GM21381 (cell line): ENCODE results near the gene NAPB.
"Not testable (repeated sequence)": the region's sequence is repeated elsewhere in the genome, so short reads cannot be mapped to it uniquely, and the experiment has no call there.

Experiments used
- ATAC-seq: cut with Tn5 transposase; IDR thresholded peaks from one replicate; pipeline ENCODE4 v1.9.1; 2021; ENCODE audit warnings: mild to moderate bottlenecking, moderate library complexity; ENCODE audit not compliant: unreplicated experiment

Gene NAPB

GRCh38 chr20:23420943-23421931 is at the start of gene NAPB:
NAPB (minus strand) TSS chr20:23421488; CDS start chr20:23421402, 86 bp downstream.
- peak; percentile 96 for ATAC-seq

- ATAC-seq, result not testable (repeated sequence)
These were observed 45.7 kb upstream of the NAPB start for GRCh38 chr20:23466961-23467360.

DNA sequence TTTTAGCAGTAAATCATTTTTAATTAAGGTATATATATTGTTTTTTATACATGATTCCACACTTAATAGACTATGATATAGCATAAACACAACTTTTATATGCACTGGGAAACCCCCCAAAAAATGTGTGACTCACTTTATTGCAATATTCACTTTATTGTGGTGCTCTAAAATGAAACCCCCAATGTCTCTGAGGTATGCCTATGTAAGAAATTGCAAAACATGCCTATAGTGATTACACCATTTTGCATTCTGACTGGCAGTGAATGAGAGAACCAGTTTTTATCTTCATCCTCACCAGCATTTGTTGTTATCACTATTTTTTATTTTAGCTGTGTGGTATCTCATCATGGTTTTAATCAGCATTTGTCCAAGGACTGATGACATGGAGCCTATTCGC is 39.9 kb upstream of the NAPB start:
- ATAC-seq, result no peak

DNA sequence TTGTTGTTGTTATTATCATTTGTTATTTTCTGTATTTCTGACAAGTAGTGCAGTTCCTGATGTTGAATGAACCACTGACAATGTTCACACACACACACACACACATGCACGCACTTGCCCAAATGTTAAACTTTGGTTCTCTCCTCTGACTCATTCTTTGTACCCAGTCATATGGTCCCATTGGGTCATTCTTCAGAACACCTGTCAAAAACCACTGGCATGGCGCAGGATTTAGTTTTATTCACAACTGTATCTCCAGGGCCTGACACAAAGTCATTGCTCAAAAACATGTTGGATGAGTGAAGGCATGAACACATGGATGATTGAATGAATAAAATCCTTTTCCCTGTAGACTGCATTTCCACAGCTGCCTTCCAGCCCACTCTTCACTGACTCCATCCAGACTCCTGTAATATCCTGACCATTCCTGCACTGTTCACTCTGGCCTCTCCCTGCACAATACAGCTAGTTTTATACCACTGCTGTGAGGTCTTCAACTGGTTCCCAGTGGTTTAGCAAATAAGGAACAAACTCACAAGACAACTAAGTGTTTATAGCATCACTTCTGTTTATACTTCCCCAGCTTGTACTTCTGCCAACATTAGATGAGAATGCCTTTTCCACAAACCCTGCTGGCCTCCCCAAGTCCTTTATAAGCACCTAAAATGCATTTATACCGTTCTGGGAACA is 38.3 kb upstream of the NAPB start:
- ATAC-seq, result no peak

- no peak for ATAC-seq
These were observed 35.6 kb upstream of the NAPB start for GRCh38 chr20:23456873-23457272.

- no peak for ATAC-seq
These were observed 35.1 kb upstream of the NAPB start for GRCh38 chr20:23456409-23456808.

- no peak for ATAC-seq
These were observed 34.4 kb upstream of the NAPB start for GRCh38 chr20:23455639-23456038.

- no peak for ATAC-seq
These were observed 33.5 kb upstream of the NAPB start for GRCh38 chr20:23454816-23455215.

- ATAC-seq, result no peak
These were observed 32.6 kb upstream of the NAPB start for GRCh38 chr20:23453549-23454543.

DNA sequence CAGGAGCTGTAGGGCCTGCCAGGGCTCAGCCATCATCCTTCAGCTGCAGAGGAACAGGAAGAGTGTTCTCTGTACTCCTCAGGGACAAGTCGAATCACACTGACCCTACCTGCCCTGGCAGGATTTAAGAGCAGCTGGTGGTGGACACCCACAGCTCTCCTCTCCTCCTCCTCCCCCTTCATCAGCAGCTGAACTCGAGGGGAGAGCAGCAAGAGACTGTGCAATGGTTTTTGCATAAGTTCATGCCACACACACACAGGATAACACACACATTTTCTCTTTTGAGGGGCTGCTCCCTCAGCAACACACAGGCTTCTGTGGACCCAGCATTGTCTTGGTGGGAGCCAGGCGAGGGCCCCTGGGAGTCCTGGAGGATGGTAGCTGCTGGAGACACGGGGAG is 31.5 kb upstream of the NAPB start, which contains the start of gene CST11:
CST11 (minus strand) TSS at position 101 of the 400 bp plus-strand sequence; CDS start at position 36, 65 bp downstream.
- no peak for ATAC-seq

DNA sequence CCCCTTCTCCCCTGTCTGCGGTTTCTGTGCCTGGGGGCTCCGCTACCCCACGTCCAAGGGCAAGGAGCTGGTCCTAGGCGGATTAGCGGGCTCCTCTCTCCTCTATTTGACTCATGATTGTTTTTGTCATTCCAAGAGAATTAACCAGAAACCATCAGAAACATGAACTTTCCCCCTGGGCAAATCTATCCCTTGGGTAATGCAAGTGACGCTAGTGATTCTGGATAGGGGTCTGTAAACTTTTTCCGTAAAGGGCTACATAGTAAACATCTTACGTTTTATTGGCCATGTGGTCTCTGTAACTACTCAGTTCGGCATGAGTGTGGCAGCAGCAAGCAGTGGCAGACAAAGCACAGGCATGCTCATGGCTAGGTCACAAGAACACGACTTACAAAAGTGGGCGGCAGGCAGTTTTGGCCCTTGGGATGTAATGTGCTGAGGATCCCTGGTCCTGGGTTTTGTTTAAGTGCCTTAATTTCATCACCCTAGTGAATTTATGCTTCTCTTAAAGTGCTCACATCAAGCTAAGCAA is 30.7 kb upstream of the NAPB start:
- ATAC-seq, result no peak

DNA sequence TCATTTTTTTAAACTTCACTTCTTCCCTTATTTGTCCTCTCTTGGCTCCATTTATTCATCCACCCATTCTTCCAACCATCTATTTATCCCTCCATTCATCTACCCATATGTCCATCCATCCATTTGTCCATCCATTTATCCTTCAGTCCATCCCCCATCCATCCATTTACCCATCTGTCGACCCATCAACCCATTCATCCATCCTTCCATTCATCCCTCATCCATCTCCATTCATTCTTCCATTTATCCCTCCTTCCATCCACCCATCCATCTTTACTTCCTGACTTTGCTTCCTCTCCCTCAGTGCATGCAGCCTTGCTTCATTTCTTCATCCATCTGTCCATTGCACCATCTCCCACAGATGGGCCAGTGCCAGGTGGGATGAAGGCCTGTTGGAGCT is 29.6 kb upstream of the NAPB start:
- ATAC-seq, result no peak

GRCh38 chr20:23449421-23449820 is 28.1 kb upstream of the NAPB start:
- ATAC-seq, result no peak

- ATAC-seq, result no peak
These were observed 26.9 kb upstream of the NAPB start for GRCh38 chr20:23448167-23448566.

DNA sequence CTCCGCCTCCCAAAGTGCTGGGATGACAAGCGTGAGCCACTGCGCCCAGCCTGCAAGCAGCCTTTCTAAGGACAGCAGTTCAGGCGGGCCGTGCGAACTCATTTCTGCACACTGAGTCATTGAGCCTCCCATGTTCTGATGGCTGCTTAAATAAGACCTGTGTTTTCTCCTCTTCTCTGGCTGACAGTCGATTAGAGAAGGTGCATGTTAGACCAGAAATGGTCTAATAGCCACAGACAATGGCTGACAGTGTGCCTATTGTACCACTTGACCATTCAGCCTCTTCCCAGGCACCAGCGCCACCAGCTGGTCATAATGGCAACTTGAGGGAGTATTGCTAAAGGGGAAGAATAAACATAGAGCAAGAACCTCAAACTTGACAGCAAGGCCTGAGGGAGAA is 25.2 kb upstream of the NAPB start:
- ATAC-seq, result no peak

GRCh38 chr20:23445596-23446217 is 24.4 kb upstream of the NAPB start:
- ATAC-seq, result no peak

DNA sequence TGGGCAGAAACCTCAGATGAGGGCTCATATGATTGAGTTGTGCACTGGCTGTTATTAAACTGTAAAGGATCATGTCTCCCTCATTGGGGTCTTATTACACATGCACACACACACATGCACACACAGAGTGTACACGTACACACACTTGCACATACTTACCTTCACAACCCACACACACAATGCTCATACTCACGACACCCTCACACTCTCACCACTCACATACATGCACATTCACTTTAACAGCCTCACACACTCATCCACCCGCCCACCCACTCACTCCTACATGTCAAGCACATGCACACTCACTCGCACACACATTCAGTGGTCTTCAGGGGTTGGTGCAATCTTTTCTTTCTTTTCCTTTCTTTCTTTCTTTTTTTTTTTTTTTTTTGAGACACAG is 23.6 kb upstream of the NAPB start:
- no peak for ATAC-seq

DNA sequence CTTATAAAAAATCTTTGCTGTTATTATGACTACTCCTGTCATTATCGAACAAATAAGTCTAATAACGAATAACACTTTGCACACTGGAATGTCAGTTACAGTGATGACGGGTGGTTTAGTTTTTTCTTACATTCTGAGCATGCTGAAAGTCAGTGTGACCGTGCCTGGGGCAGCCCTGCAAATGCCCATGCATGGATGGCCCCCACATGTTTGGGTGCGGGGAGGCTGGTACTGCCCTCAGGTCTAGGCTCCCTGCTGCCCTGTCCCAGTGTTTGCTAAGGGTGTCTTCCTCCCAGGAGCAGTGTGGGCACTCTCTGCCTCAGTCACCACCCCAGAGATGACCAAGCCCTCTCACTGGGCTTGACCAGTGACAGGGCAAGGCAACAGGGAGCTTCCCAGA is 21.1 kb upstream of the NAPB start:
- ATAC-seq, result no peak

GRCh38 chr20:23441850-23442313 is 20.6 kb upstream of the NAPB start:
- ATAC-seq, result peak; percentile 75

- no peak for ATAC-seq
These were observed 18.7 kb upstream of the NAPB start for GRCh38 chr20:23440004-23440403.
